ENCODE results near the gene STK38L. TPM values are rescaled to one million over a fixed set of nuclear protein-coding genes. Genes with fewer than 3 reads are reported as not detected.

The STK38L gene
- total and polyA plus RNA-seq, 2 of the 8 experiments (the other 6 are each of a cell fraction or from before 2014, with no cell fraction given), result 8.1 to 63.6 TPM

DNA sequence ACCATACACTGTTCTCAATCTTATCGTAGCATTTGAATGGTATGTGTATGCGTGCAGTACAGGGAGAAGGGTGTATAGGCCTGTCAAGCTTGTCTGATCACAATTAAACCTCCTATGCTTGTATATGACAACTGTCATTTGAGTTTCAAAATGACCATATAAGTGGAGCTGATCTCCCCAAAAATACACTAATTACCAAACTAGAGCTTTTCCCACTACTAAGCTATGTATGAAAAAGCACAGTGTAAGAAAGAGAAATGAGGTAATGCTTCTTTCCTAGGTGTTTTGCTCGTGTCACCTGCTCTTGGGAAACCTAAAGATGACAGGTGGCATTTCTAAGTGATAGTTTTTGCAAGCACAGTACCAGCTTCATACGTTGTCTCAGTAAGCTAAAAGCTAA is 1.1 kb upstream of the STK38L start:
- Histone ChIP-seq H3K23ac (ENCODE audit: insufficient read length) (no peak overlapping the region), H3K4me2 (ENCODE audit: insufficient read depth in 1 of 2, low read depth in 2 of 2, low read length in 2 of 2) (no peak overlapping the region; a peak in 1 of 4 replicates), H2BK15ac (ENCODE audit: low read length) (no peak overlapping the region), H3K27ac (ENCODE audit: low read depth, low read length) (no peak overlapping the region), H2BK120ac (replicated peaks; ENCODE audit: low read depth, low read length) (no peak overlapping the region), H3K79me2 (ENCODE audit: control insufficient read depth in 1 of 2, insufficient read depth in 2 of 2, low read length in 2 of 2) (peaks cover 0 to 34% of the 10 kb centered on the region in 2 experiments; a peak in 3 of 4 replicates), H3K36me3 (ENCODE audit: control insufficient read depth in 2 of 4, insufficient read depth in 4 of 4, low read length in 3 of 4) (no peaks in the 10 kb centered on the region), H2BK12ac (ENCODE audit: low read depth, low read length) (no peak overlapping the region), H3K27me3 (replicated peaks in 1 of 4; ENCODE audit: control insufficient read depth in 3 of 4, extremely low read depth in 1 of 4, insufficient read depth in 3 of 4, low read length in 3 of 4) (no peaks in the 10 kb centered on the region), H2AFZ (ENCODE audit: low read length) (no peak overlapping the region), H4K20me1 (replicated peaks in 1 of 2; ENCODE audit: control insufficient read depth in 1 of 2, insufficient read depth in 2 of 2, low read length in 2 of 2) (no peaks in the 10 kb centered on the region), H4K5ac (ENCODE audit: insufficient read length, low read depth, low read length) (no peak overlapping the region), H4K91ac (replicated peaks; ENCODE audit: insufficient read length, low read length) (no peak overlapping the region), H3K23me2 (ENCODE audit: low read depth, low read length) (peaks cover 5% of the 10 kb centered on the region), H3K9me3 (ENCODE audit: insufficient read depth in 2 of 2, low read depth in 1 of 2, low read length in 1 of 2) (no peaks in the 10 kb centered on the region), H3K9ac (replicated peaks in 1 of 4; ENCODE audit: extremely low read depth in 1 of 4, low read depth in 3 of 4, low read length in 3 of 4) (no peak overlapping the region), H2BK20ac (ENCODE audit: low read length) (no peak overlapping the region), H2AK5ac (ENCODE audit: low read depth, low read length) (no peak overlapping the region), H3K18ac (ENCODE audit: extremely low read depth, low read length) (no peak overlapping the region), H3K14ac (ENCODE audit: insufficient read length) (no peak overlapping the region), H3K4me1 (replicated peaks in 1 of 4; ENCODE audit: control insufficient read depth in 3 of 4, insufficient read depth in 4 of 4, low read length in 3 of 4) (peaks cover 0 to 7% (median 1%) of the 10 kb centered on the region in 4 experiments; a peak in 2 of 7 replicates), H3K79me1 (ENCODE audit: low read depth, low read length) (no peaks in the 10 kb centered on the region), H2BK5ac (ENCODE audit: low read depth, low read length) (no peak overlapping the region), H3K4me3 (ENCODE audit: extremely low read depth in 1 of 4, insufficient read depth in 2 of 4, low read depth in 3 of 4, low read length in 4 of 4) (no peak overlapping the region), H3K56ac (replicated peaks; ENCODE audit: insufficient read length, low read depth, low read length) (no peak overlapping the region), H4K8ac (ENCODE audit: extremely low read depth, insufficient read depth, low read length) (no peak overlapping the region), H3K4ac (replicated peaks; ENCODE audit: insufficient read length, low read depth, low read length) (no peak overlapping the region)
- POLR2A ChIA-PET (ENCODE audit: partially characterized antibody), result no interaction called here
- no peak for DNase-seq (ENCODE audit: low read depth in 1 of 2, low spot score in 2 of 2)
- 96% methylated on average over 4 of the region's 4 CpGs; no CpG with 5 or more reads in 1 of the 2 experiments for WGBS, 2 experiments (ENCODE audit: extremely low coverage in 1 of 2, insufficient coverage in 1 of 2, insufficient read length in 1 of 2, insufficient replicate concordance in 2 of 2, low coverage in 1 of 2, low lambda C conversion rate in 2 of 2, missing lambda C conversion rate in 1 of 2)
- FAIRE-seq, result peak; percentile 19
- CTCF ChIA-PET (ENCODE audit: partially characterized antibody), result interaction anchor here (0.6 to 1.6 kb wide), 4 partner anchors 9 to 65 kb away, joined by 3 to 7 read pairs (median 4); no protein-coding TSS in a partner anchor
- TF ChIP-seq RBBP5 (IDR thresholded peaks at IDR 0.05; ENCODE audit: borderline replicate concordance, low read depth, low read length), result no peak
- no peak for TF ChIP-seq SIN3A (conservative IDR thresholded peaks at IDR 0.05 in 1 of 2, IDR thresholded peaks at IDR 0.05 in 1 of 2; ENCODE audit: low read depth in 1 of 2, low read length in 2 of 2)
- no peak for TF ChIP-seq CHD2 (IDR thresholded peaks at IDR 0.05; ENCODE audit: low read length)
- no peak for TF ChIP-seq RAD21 (IDR thresholded peaks at IDR 0.05 in 1 of 2, conservative IDR thresholded peaks at IDR 0.05 in 1 of 2; ENCODE audit: low read depth in 2 of 2, low read length in 2 of 2)
- no peak for TF ChIP-seq BCL11A (IDR thresholded peaks at IDR 0.05; ENCODE audit: low read depth in 2 of 2, low read length in 2 of 2)
- TF ChIP-seq CBX5 (IDR thresholded peaks at IDR 0.05; ENCODE audit: low read depth, low read length), result no peak
- no peak for TF ChIP-seq EGR1 (IDR thresholded peaks at IDR 0.05; ENCODE audit: borderline replicate concordance, low read depth, low read length)
- no peak for TF ChIP-seq SUZ12 (IDR thresholded peaks at IDR 0.05; ENCODE audit: low read length)
- no peak for TF ChIP-seq POU5F1 (IDR thresholded peaks at IDR 0.05; ENCODE audit: low read depth, low read length)
- no peak for TF ChIP-seq TAF7 (optimal IDR thresholded peaks at IDR 0.05; ENCODE audit: borderline replicate concordance, low read depth, low read length)
- TF ChIP-seq EP300 (IDR thresholded peaks at IDR 0.05; ENCODE audit: borderline replicate concordance in 1 of 2, low read depth in 2 of 2, low read length in 2 of 2), result no peak
- no peak for TF ChIP-seq TAF1 (IDR thresholded peaks at IDR 0.05; ENCODE audit: low read depth, low read length)
- no peak for TF ChIP-seq KDM1A (IDR thresholded peaks at IDR 0.05; ENCODE audit: borderline replicate concordance, low read length)
- TF ChIP-seq NRF1 (IDR thresholded peaks at IDR 0.05; ENCODE audit: low read depth, low read length), result no peak

All from H1 (cell line).